Neural progenitor cell (in vitro differentiated cells): ENCODE data around the gene DNAJB8.

Experiments used
- CTCF ChIP-seq: fragments of 200-600 bp; sonication (generic); IDR thresholded peaks from 2 replicates; pipeline ENCODE4 v1.5.1; 2017; ENCODE audit warnings: antibody characterized with exemption, mild to moderate bottlenecking
- EZH2phosphoT487 ChIP-seq: fragments of 200-600 bp; sonication (generic); IDR thresholded peaks from 2 replicates; pipeline ENCODE4 v1.6.1; 2017; ENCODE audit warnings: antibody characterized with exemption

GRCh38 chr3:128429275-128429674, 37.4 kb downstream of the DNAJB8 start:
- TF ChIP-seq CTCF (no peak), EZH2phosphoT487 (no peak)
